PC-3 (cell line): ENCODE measurements around the gene ZNF532. TPM values are rescaled to one million over a fixed set of nuclear protein-coding genes. Genes with fewer than 3 reads are reported as not detected.
"Not testable (repeated sequence)": the region's sequence is repeated elsewhere in the genome, so short reads cannot be mapped to it uniquely, and the experiment has no call there.

ENCODE experiments used
- ATAC-seq: fragments of 200-7000 bp; cut with Tn5 transposase; 2 replicates; pipeline ENCODE4 v1.9.1; 2020; ENCODE audit warnings: mild to moderate bottlenecking, moderate library complexity
- BruUV-seq: library from RNA; stranded (reverse); fragments of 400-500 nt; replicated peaks from 2 replicates; lab custom pipeline; 2021; lab: Mats Ljungman, UMichigan
- CTCF ChIA-PET: fragments of 300-600 bp; sonication (Branson Sonifier 250); formaldehyde crosslinking; loops from one replicate; lab custom pipeline; 2022; ENCODE audit warnings: antibody characterized with exemption; lab: Charles Lee
- POLR2A ChIA-PET: fragments of 300-600 bp; sonication (Branson Sonifier 250); formaldehyde crosslinking; loops from one replicate; lab custom pipeline; 2022; ENCODE audit warnings: antibody characterized with exemption; ENCODE audit not compliant: unreplicated experiment; lab: Charles Lee
- DNase-seq: peaks from one replicate; pipeline ENCODE4 v3.0.0-alpha.2; 2015
- H2AFZ ChIP-seq: fragments of 300-600 bp; sonication (generic); 2 replicates; pipeline ENCODE4 v1.6.0; 2016; ENCODE audit warnings: antibody characterized with exemption, low read length
- H3F3A ChIP-seq: fragments of 300-600 bp; sonication (generic); one replicate; pipeline ENCODE4 v1.6.0; 2017; ENCODE audit warnings: antibody characterized with exemption, low read length, control low read depth, mild to moderate bottlenecking; ENCODE audit not compliant: unreplicated experiment
- H3K27ac ChIP-seq: fragments of 300-600 bp; sonication (generic); 2 replicates; pipeline ENCODE4 v1.5.1; 2016; ENCODE audit warnings: mild to moderate bottlenecking, low read length
- H3K27me3 ChIP-seq: fragments of 300-600 bp; sonication (generic); 2 replicates; pipeline ENCODE4 v1.6.1; 2016; ENCODE audit warnings: low read length, mixed read lengths
- H3K36me3 ChIP-seq: fragments of 300-600 bp; sonication (generic); 2 replicates; pipeline ENCODE4 v1.6.1; 2016; ENCODE audit warnings: low read depth, mixed run types, low read length, mixed read lengths
- H3K4me1 ChIP-seq: fragments of 300-600 bp; sonication (generic); 2 replicates; pipeline ENCODE4 v1.5.1; 2016; ENCODE audit warnings: low read length; ENCODE audit not compliant: insufficient read depth
- H3K4me2 ChIP-seq: fragments of 300-600 bp; sonication (generic); 2 replicates; pipeline ENCODE4 v1.6.0; 2016; ENCODE audit warnings: low read length
- H3K4me3 ChIP-seq: fragments of 300-600 bp; sonication (generic); 2 replicates; pipeline ENCODE4 v1.5.1; 2016; ENCODE audit warnings: mild to moderate bottlenecking, low read length, mixed read lengths
- H3K79me2 ChIP-seq: fragments of 300-600 bp; sonication (generic); 2 replicates; pipeline ENCODE4 v1.6.1; 2017; ENCODE audit warnings: low read length, mixed read lengths
- H3K9ac ChIP-seq: fragments of 300-600 bp; sonication (generic); 2 replicates; pipeline ENCODE4 v1.6.0; 2016; ENCODE audit warnings: mild to moderate bottlenecking, low read length
- H3K9me2 ChIP-seq: fragments of 300-600 bp; sonication (generic); replicated peaks from 2 replicates; pipeline ENCODE4 v1.6.1; 2016; ENCODE audit warnings: mixed run types, low read length, mixed read lengths
- H3K9me3 ChIP-seq: fragments of 300-600 bp; sonication (generic); 2 replicates; pipeline ENCODE4 v1.6.1; 2016; ENCODE audit warnings: low read length, mixed read lengths
- H4K20me1 ChIP-seq: fragments of 300-600 bp; sonication (generic); 2 replicates; pipeline ENCODE4 v1.6.1; 2016; ENCODE audit warnings: low read length, mixed read lengths
- EZH2 ChIP-seq: fragments of 300-600 bp; sonication (generic); IDR thresholded peaks from one replicate; pipeline ENCODE4 v1.6.1; 2017; ENCODE audit warnings: antibody characterized with exemption, mild to moderate bottlenecking, low read length; ENCODE audit not compliant: unreplicated experiment
- EZH2phosphoT487 ChIP-seq: fragments of 300-600 bp; sonication (generic); IDR thresholded peaks from 2 replicates; pipeline ENCODE4 v1.6.1; 2018; ENCODE audit warnings: mild to moderate bottlenecking, antibody characterized with exemption, low read length, borderline replicate concordance
- intact Hi-C: fragments of 100-400 bp; cut with micrococcal nuclease; formaldehyde crosslinking; loops from 2 replicates; pipeline ENCODE4 v1.9.0; 2023
- total RNA-seq: library from RNA; depleted of rRNA; stranded (reverse); fragments of >200 nt; gene quantifications from 2 replicates; pipeline ENCODE4 v1.2.3, GENCODE V29; 2014
- TF ChIP-seq, protein P1 (sequence below): fragments of 300-600 bp; sonication (generic); conservative IDR thresholded peaks from 2 replicates; pipeline ENCODE4 v1.5.1; 2017; ENCODE audit warnings: antibody characterized with exemption, low read depth, mild to moderate bottlenecking, low read length

ZNF532 gene
- total RNA-seq, 1 experiment from 2014 or later, result 47.3 TPM

GRCh38 chr18:58852629-58853028, 12.0 kb upstream of the ZNF532 start:
- no TSS peak for BruUV-seq
- CTCF ChIA-PET, result no interaction called here

GRCh38 chr18:58853561-58853960, 11.1 kb upstream of the ZNF532 start:
- H3K27me3 ChIP-seq, result no peaks in the 10 kb centered on the region
- BruUV-seq, result no TSS peak
- no peak overlapping the region for H3K9ac ChIP-seq
- H4K20me1 ChIP-seq, result no peaks in the 10 kb centered on the region
- intact Hi-C loops, result no loop called here
- no peak for DNase-seq
- peaks cover 3% of the 10 kb centered on the region for H3F3A ChIP-seq
- no peak overlapping the region for H3K27ac ChIP-seq
- POLR2A ChIA-PET, result no interaction called here
- no peak overlapping the region for H3K4me3 ChIP-seq
- no peaks in the 10 kb centered on the region for H3K79me2 ChIP-seq
- no peaks in the 10 kb centered on the region for H3K36me3 ChIP-seq
- ATAC-seq, result no peak
- CTCF ChIA-PET, result no interaction called here
- no peak overlapping the region for H3K4me2 ChIP-seq
- peaks cover 43% of the 10 kb centered on the region for H3K4me1 ChIP-seq
- TF ChIP-seq EZH2phosphoT487, result no peak
- TF ChIP-seq, protein P1, sequence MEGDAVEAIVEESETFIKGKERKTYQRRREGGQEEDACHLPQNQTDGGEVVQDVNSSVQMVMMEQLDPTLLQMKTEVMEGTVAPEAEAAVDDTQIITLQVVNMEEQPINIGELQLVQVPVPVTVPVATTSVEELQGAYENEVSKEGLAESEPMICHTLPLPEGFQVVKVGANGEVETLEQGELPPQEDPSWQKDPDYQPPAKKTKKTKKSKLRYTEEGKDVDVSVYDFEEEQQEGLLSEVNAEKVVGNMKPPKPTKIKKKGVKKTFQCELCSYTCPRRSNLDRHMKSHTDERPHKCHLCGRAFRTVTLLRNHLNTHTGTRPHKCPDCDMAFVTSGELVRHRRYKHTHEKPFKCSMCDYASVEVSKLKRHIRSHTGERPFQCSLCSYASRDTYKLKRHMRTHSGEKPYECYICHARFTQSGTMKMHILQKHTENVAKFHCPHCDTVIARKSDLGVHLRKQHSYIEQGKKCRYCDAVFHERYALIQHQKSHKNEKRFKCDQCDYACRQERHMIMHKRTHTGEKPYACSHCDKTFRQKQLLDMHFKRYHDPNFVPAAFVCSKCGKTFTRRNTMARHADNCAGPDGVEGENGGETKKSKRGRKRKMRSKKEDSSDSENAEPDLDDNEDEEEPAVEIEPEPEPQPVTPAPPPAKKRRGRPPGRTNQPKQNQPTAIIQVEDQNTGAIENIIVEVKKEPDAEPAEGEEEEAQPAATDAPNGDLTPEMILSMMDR, result no peak
- no peak for TF ChIP-seq EZH2
- H3K9me3 ChIP-seq, result no peaks in the 10 kb centered on the region
- no peak overlapping the region for H2AFZ ChIP-seq
- no peaks in the 10 kb centered on the region for H3K9me2 ChIP-seq

More at GRCh38 chr18:58852629-58853028, 12.0 kb upstream of the ZNF532 start:
- ATAC-seq (no peak), DNase-seq (no peak)
- TF ChIP-seq EZH2phosphoT487 (no peak), EZH2 (no peak)
- TF ChIP-seq, protein P1, result no peak
- Histone ChIP-seq H3K27ac (no peak overlapping the region), H3K4me3 (no peak overlapping the region), H3F3A (peaks cover 3% of the 10 kb centered on the region), H3K9me2 (no peaks in the 10 kb centered on the region), H4K20me1 (no peaks in the 10 kb centered on the region), H3K27me3 (no peaks in the 10 kb centered on the region), H3K79me2 (no peaks in the 10 kb centered on the region), H3K4me1 (peaks cover 47% of the 10 kb centered on the region), H3K36me3 (no peaks in the 10 kb centered on the region), H3K9me3 (no peaks in the 10 kb centered on the region), H2AFZ (no peak overlapping the region), H3K9ac (no peak overlapping the region), H3K4me2 (no peak overlapping the region)
- intact Hi-C loops, result no loop called here
- POLR2A ChIA-PET, result no interaction called here

- H3K27me3 ChIP-seq, intact Hi-C loops, H3K4me2 ChIP-seq, H3K9ac ChIP-seq, H3K27ac ChIP-seq, POLR2A ChIA-PET, H3K9me2 ChIP-seq, DNase-seq, H3F3A ChIP-seq, H4K20me1 ChIP-seq, H3K79me2 ChIP-seq, H3K4me3 ChIP-seq, H2AFZ ChIP-seq, ATAC-seq, H3K36me3 ChIP-seq, BruUV-seq, CTCF ChIA-PET, H3K9me3 ChIP-seq: not testable (repeated sequence)
- H3K4me1 ChIP-seq, result peaks cover 33% of the 10 kb centered on the region
Observed at GRCh38 chr18:58855521-58855920, 9.2 kb upstream of the ZNF532 start.
